IMR-90 (cell line): ENCODE measurements around the gene PRKN. TPM values are rescaled to one million over a fixed set of nuclear protein-coding genes. Genes with fewer than 3 reads are reported as not detected.

ENCODE experiments used
- ATAC-seq: fragments of 200-7000 bp; cut with Tn5 transposase; 2 replicates; pipeline ENCODE4 v1.9.1; 2020; ENCODE audit warnings: low read depth, mild to moderate bottlenecking, moderate library complexity
- BruUV-seq: library from RNA; stranded (reverse); fragments of 400-500 nt; replicated peaks from 2 replicates; lab custom pipeline; 2021; lab: Mats Ljungman, UMichigan
- CTCF ChIA-PET: fragments of 300-600 bp; formaldehyde crosslinking; extraction: SDS; loops from one replicate; lab custom pipeline; 2021; ENCODE audit warnings: antibody characterized with exemption; lab: Yijun Ruan, JAX
- POLR2A ChIA-PET: fragments of 300-600 bp; sonication (Branson Sonifier 250); formaldehyde crosslinking; loops from one replicate; lab custom pipeline; 2022; ENCODE audit warnings: antibody characterized with exemption; ENCODE audit not compliant: unreplicated experiment; lab: Charles Lee
- DNase-seq: peaks from one replicate; pipeline ENCODE4 v3.0.0; 2013
- H2AFZ ChIP-seq: replicated peaks from 2 replicates; pipeline ENCODE3; 2013; ENCODE audit warnings: low read length, mild to moderate bottlenecking; ENCODE audit not compliant: poor library complexity
- H2AK5ac ChIP-seq: 2 replicates; pipeline ENCODE4 v1.6.1; 2013; ENCODE audit warnings: low read depth, low read length, inconsistent platforms
- H2AK9ac ChIP-seq: replicated peaks from 2 replicates; pipeline ENCODE3; 2013; ENCODE audit warnings: mild to moderate bottlenecking, low read depth, low read length, moderate library complexity; ENCODE audit not compliant: poor library complexity
- H2BK120ac ChIP-seq: 2 replicates; pipeline ENCODE4 v1.6.1; 2013; ENCODE audit warnings: low read depth, low read length, inconsistent platforms
- H2BK15ac ChIP-seq: 3 replicates; pipeline ENCODE4 v1.6.1; 2013; ENCODE audit warnings: low read depth, low read length, inconsistent platforms
- H2BK20ac ChIP-seq: 2 replicates; pipeline ENCODE4 v1.6.1; 2013; ENCODE audit warnings: low read depth, mild to moderate bottlenecking, inconsistent platforms, low read length, moderate library complexity
- H2BK5ac ChIP-seq: 2 replicates; pipeline ENCODE4 v1.6.1; 2013; ENCODE audit warnings: mild to moderate bottlenecking, low read depth, low read length, inconsistent platforms; ENCODE audit not compliant: poor library complexity, severe bottlenecking
- H3K14ac ChIP-seq: replicated peaks from 2 replicates; pipeline ENCODE4 v1.6.1; 2013; ENCODE audit warnings: low read depth, low read length, inconsistent platforms
- H3K18ac ChIP-seq: 2 replicates; pipeline ENCODE4 v1.6.1; 2013; ENCODE audit warnings: low read depth, low read length, control low read depth
- H3K23ac ChIP-seq: 2 replicates; pipeline ENCODE4 v1.6.1; 2013; ENCODE audit warnings: low read depth, low read length, inconsistent platforms
- H3K27ac ChIP-seq: 2 replicates; pipeline ENCODE4 v1.5.1; 2013; ENCODE audit warnings: mild to moderate bottlenecking, control low read depth, low read length; ENCODE audit not compliant: insufficient read depth
- H3K27me3 ChIP-seq: 2 replicates; pipeline ENCODE4 v1.6.1; 2013; ENCODE audit warnings: low read length; ENCODE audit not compliant: control insufficient read depth, insufficient read depth
- H3K36me3 ChIP-seq: 2 replicates; pipeline ENCODE4 v1.6.1; 2013; ENCODE audit warnings: low read length, mixed read lengths; ENCODE audit not compliant: control insufficient read depth, insufficient read depth
- H3K4ac ChIP-seq: 2 replicates; pipeline ENCODE4 v1.6.1; 2013; ENCODE audit warnings: low read depth, low read length, inconsistent platforms
- H3K4me1 ChIP-seq: 2 replicates; pipeline ENCODE4 v1.6.1; 2013; ENCODE audit warnings: low read length, mixed read lengths; ENCODE audit not compliant: control insufficient read depth, insufficient read depth
- H3K4me2 ChIP-seq: 2 replicates; pipeline ENCODE4 v1.6.1; 2013; ENCODE audit warnings: low read depth, mild to moderate bottlenecking, control low read depth, low read length, moderate library complexity
- H3K4me3 ChIP-seq: 2 replicates; pipeline ENCODE4 v1.5.1; 2013; ENCODE audit warnings: low read depth, mild to moderate bottlenecking, control low read depth, low read length, moderate library complexity; ENCODE audit not compliant: insufficient read depth
- H3K56ac ChIP-seq: 2 replicates; pipeline ENCODE4 v1.6.1; 2013; ENCODE audit warnings: low read length, inconsistent platforms; ENCODE audit not compliant: insufficient read depth; ENCODE audit errors: extremely low read depth
- H3K79me1 ChIP-seq, 2 experiments: 2 replicates each; pipeline ENCODE4 v1.6.1; 2013; ENCODE audit warnings: low read length in 2 of 2, inconsistent platforms in 1 of 2, low read depth in 1 of 2
- H3K9ac ChIP-seq: 2 replicates; pipeline ENCODE4 v1.6.1; 2013; ENCODE audit warnings: low read depth, low read length, control low read depth
- H3K9me1 ChIP-seq: 2 replicates; pipeline ENCODE4 v1.6.1; 2013; ENCODE audit warnings: low read length, inconsistent platforms; ENCODE audit not compliant: insufficient read depth
- H3K9me3 ChIP-seq: 2 replicates; pipeline ENCODE4 v1.6.1; 2013; ENCODE audit warnings: low read length; ENCODE audit not compliant: control insufficient read depth, insufficient read depth
- H4K20me1 ChIP-seq: 2 replicates; pipeline ENCODE4 v1.6.1; 2013; ENCODE audit warnings: low read length, inconsistent platforms; ENCODE audit not compliant: insufficient read depth
- H4K5ac ChIP-seq: 2 replicates; pipeline ENCODE4 v1.6.1; 2013; ENCODE audit warnings: mild to moderate bottlenecking, low read depth, low read length, control low read depth
- H4K8ac ChIP-seq, 2 experiments: 2 replicates each; pipeline ENCODE4 v1.6.1; 2013; ENCODE audit warnings: low read depth in 2 of 2, low read length in 2 of 2, control low read depth in 1 of 2, inconsistent platforms in 1 of 2
- H4K91ac ChIP-seq: 2 replicates; pipeline ENCODE4 v1.6.1; 2013; ENCODE audit warnings: low read depth, low read length, inconsistent platforms; ENCODE audit not compliant: insufficient read depth
- BHLHE40 ChIP-seq: fragments of 150-350 bp; IDR thresholded peaks from 2 replicates; pipeline ENCODE4 v1.6.1; 2016; ENCODE audit warnings: mild to moderate bottlenecking, low read depth, low read length
- CEBPB ChIP-seq: IDR thresholded peaks from 2 replicates; pipeline ENCODE4 v1.6.1; 2012; ENCODE audit warnings: low read depth, low read length, improper control_type of control experiment
- FOS ChIP-seq: fragments of 150-350 bp; IDR thresholded peaks from 2 replicates; pipeline ENCODE4 v1.6.1; 2016; ENCODE audit warnings: low read depth, low read length
- MAFK ChIP-seq: IDR thresholded peaks from 2 replicates; pipeline ENCODE4 v1.6.1; 2012; ENCODE audit warnings: low read depth, low read length, improper control_type of control experiment
- MAZ ChIP-seq: IDR thresholded peaks from 2 replicates; pipeline ENCODE4 v1.6.1; 2012; ENCODE audit warnings: low read depth, mild to moderate bottlenecking, low read length, improper control_type of control experiment, moderate library complexity, borderline replicate concordance
- MXI1 ChIP-seq: IDR thresholded peaks from 2 replicates; pipeline ENCODE4 v1.6.1; 2012; ENCODE audit warnings: low read depth, mild to moderate bottlenecking, low read length, moderate library complexity, borderline replicate concordance
- POLR2A ChIP-seq: IDR thresholded peaks from 2 replicates; pipeline ENCODE4 v1.6.1; 2012; ENCODE audit warnings: mild to moderate bottlenecking, low read depth, low read length
- RAD21 ChIP-seq: IDR thresholded peaks from 2 replicates; pipeline ENCODE4 v1.6.1; 2012; ENCODE audit warnings: low read length, improper control_type of control experiment
- RCOR1 ChIP-seq: IDR thresholded peaks from 2 replicates; pipeline ENCODE4 v1.6.1; 2012; ENCODE audit warnings: mild to moderate bottlenecking, low read length, improper control_type of control experiment; ENCODE audit not compliant: insufficient replicate concordance
- WGBS, 2 experiments: methylation state at CpG; one replicate each; pipeline versions ENCODE4 v1.1.5 to v1.1.7; 2013; ENCODE audit warnings: missing lambda C conversion rate in 2 of 2; ENCODE audit not compliant: insufficient read length in 1 of 2; ENCODE audit errors: extremely low coverage in 2 of 2; 5-methylcytosine and 5-hydroxymethylcytosine counted together
- dilution Hi-C: fragments of 300-500 bp; cut with HindIII; formaldehyde crosslinking; loops from one replicate; pipeline ENCODE4 v1.14.3; 2018; ENCODE audit warnings: low sequenced_read_pairs; ENCODE audit not compliant: unreplicated experiment
- in situ Hi-C: fragments of 300-500 bp; cut with MboI; formaldehyde crosslinking; loops from 3 replicates; pipeline ENCODE4 v1.14.3; 2019; ENCODE audit warnings: low sequenced_read_pairs, inconsistent platforms, mixed read lengths
- intact Hi-C: fragments of 100-400 bp; cut with micrococcal nuclease; formaldehyde crosslinking; loops from 2 replicates; pipeline ENCODE4 v1.10.0; 2022
- polyA plus RNA-seq, 3 experiments: library from polyadenylated mRNA; depleted of rRNA; stranded (reverse); fragments of >200 nt; gene quantifications; 2 replicates each; pipeline ENCODE4 v1.2.3, GENCODE V29; 2012; ENCODE audit warnings: low replicate concordance in 1 of 3
- total RNA-seq: library from RNA; depleted of rRNA; stranded (reverse); fragments of >200 nt; gene quantifications from 2 replicates; pipeline ENCODE4 v1.2.3, GENCODE V29; 2012
- TF ChIP-seq, protein P1 (sequence below): fragments of 150-350 bp; IDR thresholded peaks from 2 replicates; pipeline ENCODE4 v1.6.1; 2017; ENCODE audit warnings: mild to moderate bottlenecking, antibody characterized with exemption, low read length, low read depth
- TF ChIP-seq, protein P2 (sequence below): conservative IDR thresholded peaks from 2 replicates; pipeline ENCODE4 v1.5.1; 2012; ENCODE audit warnings: mild to moderate bottlenecking, low read depth, low read length, improper control_type of control experiment
- TF ChIP-seq, protein P3 (sequence below): fragments of 150-350 bp; IDR thresholded peaks from 2 replicates; pipeline ENCODE4 v1.6.1; 2016; ENCODE audit warnings: low read depth, mild to moderate bottlenecking, low read length, moderate library complexity, borderline replicate concordance

The PRKN gene
- total and polyA plus RNA-seq, 2 of the 4 experiments (the other 2 are of a cell fraction): 0.15 to 0.18 TPM

DNA sequence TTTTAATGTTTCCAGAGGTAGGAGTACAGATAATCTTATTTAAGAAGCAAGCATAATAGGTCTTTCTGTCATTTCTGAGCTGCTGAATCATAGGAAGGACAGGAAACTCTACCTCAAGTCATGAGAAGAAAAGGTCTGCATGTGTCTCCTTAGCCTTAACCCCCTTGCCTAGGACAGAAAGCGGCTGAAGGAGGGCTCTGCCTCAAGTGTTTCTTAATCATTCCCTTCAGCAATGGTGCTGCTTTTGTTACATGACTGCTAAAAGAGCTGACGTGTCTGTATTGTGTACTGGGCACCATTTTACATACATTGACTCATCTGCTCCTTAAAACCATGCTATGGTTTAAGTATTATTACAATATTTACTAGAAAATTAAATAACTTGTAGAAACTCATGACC, 889.7 kb downstream of the PRKN start:
- intact Hi-C loops: no loop called here
- no peak overlapping the region for H2BK20ac ChIP-seq
- H2BK15ac ChIP-seq: no peak overlapping the region
- no peak overlapping the region for H2AK5ac ChIP-seq
- no peak overlapping the region for H2BK120ac ChIP-seq
- no peak overlapping the region for H3K4ac ChIP-seq
- no peak overlapping the region for H3K4me3 ChIP-seq
- ChIA-PET CTCF (no interaction called here), POLR2A (no interaction called here)
- H2BK5ac ChIP-seq: no peak overlapping the region
- dilution Hi-C loops: no loop called here
- H4K8ac ChIP-seq: no peak overlapping the region
- no peak overlapping the region for H3K4me2 ChIP-seq
- H3K27ac ChIP-seq: no peak overlapping the region
- no peak for ATAC-seq
- H3K36me3 ChIP-seq: no peaks in the 10 kb centered on the region
- H3K27me3 ChIP-seq: no peaks in the 10 kb centered on the region
- H3K9me3 ChIP-seq: peaks cover 27% of the 10 kb centered on the region
- H3K56ac ChIP-seq: no peak overlapping the region
- no peak overlapping the region for H3K14ac ChIP-seq
- BruUV-seq: no TSS peak
- H2AK9ac ChIP-seq: no peak overlapping the region
- H3K23ac ChIP-seq: no peak overlapping the region
- no peak overlapping the region for H4K91ac ChIP-seq
- H3K18ac ChIP-seq: no peak overlapping the region
- in situ Hi-C loops: no loop called here
- H3K4me1 ChIP-seq: no peaks in the 10 kb centered on the region
- H3K9me1 ChIP-seq: no peaks in the 10 kb centered on the region
- no peak overlapping the region for H3K9ac ChIP-seq
- no peaks in the 10 kb centered on the region for H3K79me1 ChIP-seq
- no peaks in the 10 kb centered on the region for H4K20me1 ChIP-seq
- no peak for DNase-seq
- no peak overlapping the region for H4K5ac ChIP-seq
- WGBS, 2 experiments: no CpG with 5 or more reads among the region's 2 CpGs
- TF ChIP-seq, protein P1, sequence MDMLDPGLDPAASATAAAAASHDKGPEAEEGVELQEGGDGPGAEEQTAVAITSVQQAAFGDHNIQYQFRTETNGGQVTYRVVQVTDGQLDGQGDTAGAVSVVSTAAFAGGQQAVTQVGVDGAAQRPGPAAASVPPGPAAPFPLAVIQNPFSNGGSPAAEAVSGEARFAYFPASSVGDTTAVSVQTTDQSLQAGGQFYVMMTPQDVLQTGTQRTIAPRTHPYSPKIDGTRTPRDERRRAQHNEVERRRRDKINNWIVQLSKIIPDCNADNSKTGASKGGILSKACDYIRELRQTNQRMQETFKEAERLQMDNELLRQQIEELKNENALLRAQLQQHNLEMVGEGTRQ: no peak
- TF ChIP-seq, protein P2, sequence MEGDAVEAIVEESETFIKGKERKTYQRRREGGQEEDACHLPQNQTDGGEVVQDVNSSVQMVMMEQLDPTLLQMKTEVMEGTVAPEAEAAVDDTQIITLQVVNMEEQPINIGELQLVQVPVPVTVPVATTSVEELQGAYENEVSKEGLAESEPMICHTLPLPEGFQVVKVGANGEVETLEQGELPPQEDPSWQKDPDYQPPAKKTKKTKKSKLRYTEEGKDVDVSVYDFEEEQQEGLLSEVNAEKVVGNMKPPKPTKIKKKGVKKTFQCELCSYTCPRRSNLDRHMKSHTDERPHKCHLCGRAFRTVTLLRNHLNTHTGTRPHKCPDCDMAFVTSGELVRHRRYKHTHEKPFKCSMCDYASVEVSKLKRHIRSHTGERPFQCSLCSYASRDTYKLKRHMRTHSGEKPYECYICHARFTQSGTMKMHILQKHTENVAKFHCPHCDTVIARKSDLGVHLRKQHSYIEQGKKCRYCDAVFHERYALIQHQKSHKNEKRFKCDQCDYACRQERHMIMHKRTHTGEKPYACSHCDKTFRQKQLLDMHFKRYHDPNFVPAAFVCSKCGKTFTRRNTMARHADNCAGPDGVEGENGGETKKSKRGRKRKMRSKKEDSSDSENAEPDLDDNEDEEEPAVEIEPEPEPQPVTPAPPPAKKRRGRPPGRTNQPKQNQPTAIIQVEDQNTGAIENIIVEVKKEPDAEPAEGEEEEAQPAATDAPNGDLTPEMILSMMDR: no peak
- TF ChIP-seq BHLHE40: no peak
- TF ChIP-seq MXI1: no peak
- TF ChIP-seq MAZ: no peak
- no peak for TF ChIP-seq MAFK
- TF ChIP-seq, protein P3, sequence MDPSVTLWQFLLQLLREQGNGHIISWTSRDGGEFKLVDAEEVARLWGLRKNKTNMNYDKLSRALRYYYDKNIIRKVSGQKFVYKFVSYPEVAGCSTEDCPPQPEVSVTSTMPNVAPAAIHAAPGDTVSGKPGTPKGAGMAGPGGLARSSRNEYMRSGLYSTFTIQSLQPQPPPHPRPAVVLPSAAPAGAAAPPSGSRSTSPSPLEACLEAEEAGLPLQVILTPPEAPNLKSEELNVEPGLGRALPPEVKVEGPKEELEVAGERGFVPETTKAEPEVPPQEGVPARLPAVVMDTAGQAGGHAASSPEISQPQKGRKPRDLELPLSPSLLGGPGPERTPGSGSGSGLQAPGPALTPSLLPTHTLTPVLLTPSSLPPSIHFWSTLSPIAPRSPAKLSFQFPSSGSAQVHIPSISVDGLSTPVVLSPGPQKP: no peak
- no peak for TF ChIP-seq FOS
- no peak for TF ChIP-seq RCOR1
- no peak for TF ChIP-seq POLR2A
- TF ChIP-seq RAD21: no peak
- TF ChIP-seq CEBPB: no peak
- H2AFZ ChIP-seq: no peak overlapping the region
